ENCODE measurements around the gene MFSD2A. TPM values are rescaled to one million over a fixed set of nuclear protein-coding genes. Genes with fewer than 3 reads are reported as not detected.

Gene MFSD2A
- total RNA-seq, 1 experiment from 2014 or later = 8.0 TPM

DNA sequence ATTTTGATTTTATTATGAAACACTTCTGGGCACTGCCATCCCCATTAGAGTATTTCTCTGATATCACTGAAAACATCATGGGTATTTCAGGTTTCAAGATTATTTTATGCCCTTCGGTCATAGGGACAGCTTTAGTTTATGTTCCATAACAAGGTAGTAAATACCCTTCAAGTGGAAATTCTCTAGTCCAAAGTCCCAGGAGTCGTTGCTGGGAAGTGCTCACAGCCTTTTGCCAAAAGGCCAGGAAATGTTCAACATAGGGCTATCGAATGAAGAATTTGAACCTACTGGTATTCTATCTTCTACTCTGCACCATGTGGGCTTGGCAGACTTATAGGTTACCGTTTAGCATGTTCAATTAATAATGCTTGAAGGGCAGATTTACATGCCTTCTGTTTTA lies 7.7 kb upstream of the MFSD2A start:
- H3K27ac ChIP-seq (ENCODE audit: low read depth, low read length) = no peak overlapping the region
- peaks cover 0 to 4% of the 10 kb centered on the region in 2 experiments; a peak in 1 of 4 replicates for H3K9me3 ChIP-seq (ENCODE audit: control insufficient read depth in 1 of 2, insufficient read depth in 1 of 2, low read depth in 1 of 2, low read length in 2 of 2)
- H3K4me1 ChIP-seq (ENCODE audit: control insufficient read depth in 1 of 2, insufficient read depth in 2 of 2, low read length in 2 of 2) = no peaks in the 10 kb centered on the region
- H4K20me1 ChIP-seq (ENCODE audit: insufficient read depth) = no peaks in the 10 kb centered on the region
- ATAC-seq (no peak), DNase-seq (ENCODE audit: low read depth, low spot score) (no peak)
- H3K79me2 ChIP-seq (ENCODE audit: insufficient read depth, low read length) = no peaks in the 10 kb centered on the region
- no peak overlapping the region for H3K4me2 ChIP-seq (ENCODE audit: low read length)
- H2AFZ ChIP-seq (ENCODE audit: low read depth, low read length, poor library complexity, severe bottlenecking) = no peak overlapping the region
- intact Hi-C loops (cut with micrococcal nuclease) = no loop called here
- no peak overlapping the region for H3K9ac ChIP-seq (ENCODE audit: low read length)
- no peak overlapping the region for H3K4me3 ChIP-seq (replicated peaks in 1 of 2; ENCODE audit: low read depth in 1 of 2, low read length in 2 of 2)
- H3K27me3 ChIP-seq (ENCODE audit: insufficient read depth, low read length) = no peaks in the 10 kb centered on the region
- CTCF ChIA-PET = no interaction called here
- BruUV-seq (replicated peaks) = no TSS peak
- no peaks in the 10 kb centered on the region for H3K9me2 ChIP-seq (ENCODE audit: insufficient read depth)
- RAD21 ChIA-PET (ENCODE audit: low non-redundant PET in 1 of 2, low total read pairs in 2 of 2, uncharacterized antibody in 2 of 2, unreplicated experiment in 2 of 2) = no interaction called here
- POLR2A ChIA-PET = no interaction called here
- no peaks in the 10 kb centered on the region for H3K36me3 ChIP-seq (ENCODE audit: control insufficient read depth in 1 of 2, insufficient read depth in 2 of 2, low read length in 2 of 2)
- no peak for TF ChIP-seq FOSL1 (IDR thresholded peaks at IDR 0.05; ENCODE audit: low read depth)
- TF ChIP-seq, protein P1, sequence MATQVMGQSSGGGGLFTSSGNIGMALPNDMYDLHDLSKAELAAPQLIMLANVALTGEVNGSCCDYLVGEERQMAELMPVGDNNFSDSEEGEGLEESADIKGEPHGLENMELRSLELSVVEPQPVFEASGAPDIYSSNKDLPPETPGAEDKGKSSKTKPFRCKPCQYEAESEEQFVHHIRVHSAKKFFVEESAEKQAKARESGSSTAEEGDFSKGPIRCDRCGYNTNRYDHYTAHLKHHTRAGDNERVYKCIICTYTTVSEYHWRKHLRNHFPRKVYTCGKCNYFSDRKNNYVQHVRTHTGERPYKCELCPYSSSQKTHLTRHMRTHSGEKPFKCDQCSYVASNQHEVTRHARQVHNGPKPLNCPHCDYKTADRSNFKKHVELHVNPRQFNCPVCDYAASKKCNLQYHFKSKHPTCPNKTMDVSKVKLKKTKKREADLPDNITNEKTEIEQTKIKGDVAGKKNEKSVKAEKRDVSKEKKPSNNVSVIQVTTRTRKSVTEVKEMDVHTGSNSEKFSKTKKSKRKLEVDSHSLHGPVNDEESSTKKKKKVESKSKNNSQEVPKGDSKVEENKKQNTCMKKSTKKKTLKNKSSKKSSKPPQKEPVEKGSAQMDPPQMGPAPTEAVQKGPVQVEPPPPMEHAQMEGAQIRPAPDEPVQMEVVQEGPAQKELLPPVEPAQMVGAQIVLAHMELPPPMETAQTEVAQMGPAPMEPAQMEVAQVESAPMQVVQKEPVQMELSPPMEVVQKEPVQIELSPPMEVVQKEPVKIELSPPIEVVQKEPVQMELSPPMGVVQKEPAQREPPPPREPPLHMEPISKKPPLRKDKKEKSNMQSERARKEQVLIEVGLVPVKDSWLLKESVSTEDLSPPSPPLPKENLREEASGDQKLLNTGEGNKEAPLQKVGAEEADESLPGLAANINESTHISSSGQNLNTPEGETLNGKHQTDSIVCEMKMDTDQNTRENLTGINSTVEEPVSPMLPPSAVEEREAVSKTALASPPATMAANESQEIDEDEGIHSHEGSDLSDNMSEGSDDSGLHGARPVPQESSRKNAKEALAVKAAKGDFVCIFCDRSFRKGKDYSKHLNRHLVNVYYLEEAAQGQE (IDR thresholded peaks at IDR 0.05; ENCODE audit: low read depth) = no peak
- TF ChIP-seq EZH2 (IDR thresholded peaks at IDR 0.05) = no peak
- TF ChIP-seq POLR2AphosphoS5 (IDR thresholded peaks at IDR 0.05; ENCODE audit: low read depth, low read length) = no peak
- TF ChIP-seq EZH2phosphoT487 (IDR thresholded peaks at IDR 0.05; ENCODE audit: borderline replicate concordance) = no peak
- TF ChIP-seq SRF (IDR thresholded peaks at IDR 0.05; ENCODE audit: low read depth) = no peak
- TF ChIP-seq POLR2A (IDR thresholded peaks at IDR 0.05; ENCODE audit: borderline replicate concordance, extremely low read depth, insufficient read depth, insufficient read length) = no peak

DNA sequence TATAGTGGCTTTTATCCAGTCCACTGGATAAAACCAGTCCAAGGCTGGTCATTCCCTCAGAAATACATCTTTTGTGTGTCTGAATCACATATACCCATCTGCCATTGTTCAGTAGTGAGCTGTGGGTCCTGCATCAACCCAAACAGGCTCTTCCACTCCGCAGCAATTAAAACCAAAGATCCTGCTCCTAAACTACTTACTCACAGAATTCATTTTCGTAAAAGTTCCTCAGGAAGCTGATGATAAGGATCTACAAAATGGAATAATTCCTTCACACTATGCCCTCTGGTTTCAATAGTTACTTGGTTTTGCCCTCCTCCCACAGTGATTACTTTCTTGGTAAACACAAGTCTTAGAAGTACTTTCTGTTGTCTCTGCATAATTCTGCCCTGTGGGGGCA lies 5.1 kb upstream of the MFSD2A start:
- no TSS peak for BruUV-seq (replicated peaks)
- intact Hi-C loops (cut with micrococcal nuclease) = no loop called here

More for the DNA sequence above, 5.1 kb upstream of the MFSD2A start:
- no peaks in the 10 kb centered on the region for H3K27me3 ChIP-seq (ENCODE audit: insufficient read depth, low read length)
- no peaks in the 10 kb centered on the region for H3K9me2 ChIP-seq (ENCODE audit: insufficient read depth)
- ChIA-PET RAD21 (ENCODE audit: low non-redundant PET in 1 of 2, low total read pairs in 2 of 2, uncharacterized antibody in 2 of 2, unreplicated experiment in 2 of 2) (no interaction called here), CTCF (no interaction called here), POLR2A (no interaction called here)
- H3K36me3 ChIP-seq (ENCODE audit: control insufficient read depth in 1 of 2, insufficient read depth in 2 of 2, low read length in 2 of 2) = no peaks in the 10 kb centered on the region
- H3K27ac ChIP-seq (ENCODE audit: low read depth, low read length) = no peak overlapping the region
- no peaks in the 10 kb centered on the region for H4K20me1 ChIP-seq (ENCODE audit: insufficient read depth)
- H3K4me1 ChIP-seq (ENCODE audit: control insufficient read depth in 1 of 2, insufficient read depth in 2 of 2, low read length in 2 of 2) = peaks cover 4 to 7% of the 10 kb centered on the region in 2 experiments; a peak in 2 of 4 replicates
- peaks cover 0 to 4% of the 10 kb centered on the region in 2 experiments; a peak in 1 of 4 replicates for H3K9me3 ChIP-seq (ENCODE audit: control insufficient read depth in 1 of 2, insufficient read depth in 1 of 2, low read depth in 1 of 2, low read length in 2 of 2)
- DNase-seq (ENCODE audit: low read depth, low spot score) (no peak), ATAC-seq (no peak)
- no peak overlapping the region for H3K4me3 ChIP-seq (replicated peaks in 1 of 2; ENCODE audit: low read depth in 1 of 2, low read length in 2 of 2)
- no peak overlapping the region for H3K4me2 ChIP-seq (ENCODE audit: low read length)
- no peak overlapping the region for H3K9ac ChIP-seq (ENCODE audit: low read length)
- no peak for TF ChIP-seq SIN3A (IDR thresholded peaks at IDR 0.05; ENCODE audit: low read depth)
- TF ChIP-seq, protein P2, sequence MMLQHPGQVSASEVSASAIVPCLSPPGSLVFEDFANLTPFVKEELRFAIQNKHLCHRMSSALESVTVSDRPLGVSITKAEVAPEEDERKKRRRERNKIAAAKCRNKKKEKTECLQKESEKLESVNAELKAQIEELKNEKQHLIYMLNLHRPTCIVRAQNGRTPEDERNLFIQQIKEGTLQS (IDR thresholded peaks at IDR 0.05) = no peak
- no peak for TF ChIP-seq SRF (IDR thresholded peaks at IDR 0.05; ENCODE audit: low read depth)
- TF ChIP-seq, protein P3, sequence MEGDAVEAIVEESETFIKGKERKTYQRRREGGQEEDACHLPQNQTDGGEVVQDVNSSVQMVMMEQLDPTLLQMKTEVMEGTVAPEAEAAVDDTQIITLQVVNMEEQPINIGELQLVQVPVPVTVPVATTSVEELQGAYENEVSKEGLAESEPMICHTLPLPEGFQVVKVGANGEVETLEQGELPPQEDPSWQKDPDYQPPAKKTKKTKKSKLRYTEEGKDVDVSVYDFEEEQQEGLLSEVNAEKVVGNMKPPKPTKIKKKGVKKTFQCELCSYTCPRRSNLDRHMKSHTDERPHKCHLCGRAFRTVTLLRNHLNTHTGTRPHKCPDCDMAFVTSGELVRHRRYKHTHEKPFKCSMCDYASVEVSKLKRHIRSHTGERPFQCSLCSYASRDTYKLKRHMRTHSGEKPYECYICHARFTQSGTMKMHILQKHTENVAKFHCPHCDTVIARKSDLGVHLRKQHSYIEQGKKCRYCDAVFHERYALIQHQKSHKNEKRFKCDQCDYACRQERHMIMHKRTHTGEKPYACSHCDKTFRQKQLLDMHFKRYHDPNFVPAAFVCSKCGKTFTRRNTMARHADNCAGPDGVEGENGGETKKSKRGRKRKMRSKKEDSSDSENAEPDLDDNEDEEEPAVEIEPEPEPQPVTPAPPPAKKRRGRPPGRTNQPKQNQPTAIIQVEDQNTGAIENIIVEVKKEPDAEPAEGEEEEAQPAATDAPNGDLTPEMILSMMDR (IDR thresholded peaks at IDR 0.05 in 2 of 3, conservative IDR thresholded peaks at IDR 0.05 in 1 of 3; ENCODE audit: borderline replicate concordance in 1 of 3, insufficient read depth in 1 of 3, low read depth in 2 of 3, low read length in 2 of 3) = 0 out of 6 replicates have a peak, but pooled peaks of 1 of the 3 experiments have one; percentile 10
- H3K79me2 ChIP-seq (ENCODE audit: insufficient read depth, low read length) = no peaks in the 10 kb centered on the region
- no peak overlapping the region for H2AFZ ChIP-seq (ENCODE audit: low read depth, low read length, poor library complexity, severe bottlenecking)
